Thyroid gland (tissue), 4 donors: ENCODE results near the gene CWC22.

Source experiments
- POLR2A ChIP-seq, 2 donors: fragments of 450-650 bp; IDR thresholded peaks; one replicate each; pipeline ENCODE4 v1.6.1; 2017; ENCODE audit warnings: antibody characterized with exemption in 2 of 2, mild to moderate bottlenecking in 2 of 2, moderate library complexity in 1 of 2
- TF ChIP-seq, protein P1 (sequence below), 6 experiments: fragments of 200-600 bp in 3 of 6; fragments of 450-650 bp in 3 of 6; sonication (generic) in 3 of 6; IDR thresholded peaks; one replicate each; pipeline ENCODE4 v1.5.1; 2016 to 2019; ENCODE audit warnings: antibody characterized with exemption in 6 of 6, mild to moderate bottlenecking in 2 of 6, inconsistent platforms in 1 of 6, moderate library complexity in 1 of 6

GRCh38 chr2:180046776-180047175 is 39.7 kb upstream of the CWC22 start:
- TF ChIP-seq, protein P1, sequence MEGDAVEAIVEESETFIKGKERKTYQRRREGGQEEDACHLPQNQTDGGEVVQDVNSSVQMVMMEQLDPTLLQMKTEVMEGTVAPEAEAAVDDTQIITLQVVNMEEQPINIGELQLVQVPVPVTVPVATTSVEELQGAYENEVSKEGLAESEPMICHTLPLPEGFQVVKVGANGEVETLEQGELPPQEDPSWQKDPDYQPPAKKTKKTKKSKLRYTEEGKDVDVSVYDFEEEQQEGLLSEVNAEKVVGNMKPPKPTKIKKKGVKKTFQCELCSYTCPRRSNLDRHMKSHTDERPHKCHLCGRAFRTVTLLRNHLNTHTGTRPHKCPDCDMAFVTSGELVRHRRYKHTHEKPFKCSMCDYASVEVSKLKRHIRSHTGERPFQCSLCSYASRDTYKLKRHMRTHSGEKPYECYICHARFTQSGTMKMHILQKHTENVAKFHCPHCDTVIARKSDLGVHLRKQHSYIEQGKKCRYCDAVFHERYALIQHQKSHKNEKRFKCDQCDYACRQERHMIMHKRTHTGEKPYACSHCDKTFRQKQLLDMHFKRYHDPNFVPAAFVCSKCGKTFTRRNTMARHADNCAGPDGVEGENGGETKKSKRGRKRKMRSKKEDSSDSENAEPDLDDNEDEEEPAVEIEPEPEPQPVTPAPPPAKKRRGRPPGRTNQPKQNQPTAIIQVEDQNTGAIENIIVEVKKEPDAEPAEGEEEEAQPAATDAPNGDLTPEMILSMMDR (IDR thresholded peaks at IDR 0.05), result no peak
- no peak for TF ChIP-seq POLR2A (IDR thresholded peaks at IDR 0.05)
